Activated CD4-positive, alpha-beta T cell treated with anti-CD3 and anti-CD28 coated beads, Interleukin-2, amount 10 ng/mL, durations not matched to agents 7 days and 5 days (primary cell): Measurements from ENCODE around the gene FER1L5. TPM values are rescaled to one million over a fixed set of nuclear protein-coding genes. Genes with fewer than 3 reads are reported as not detected.

Experiments used
- CTCF ChIA-PET: fragments of 350-600 bp; sonication (Branson Sonifier 250); formaldehyde crosslinking; loops from one replicate; lab custom pipeline; 2021; ENCODE audit warnings: antibody characterized with exemption; lab: Charles Lee
- POLR2A ChIA-PET: fragments of 350-600 bp; sonication (Branson Sonifier 250); formaldehyde crosslinking; loops from one replicate; lab custom pipeline; 2021; ENCODE audit warnings: antibody characterized with exemption; lab: Charles Lee
- DNase-seq: peaks from one replicate; pipeline ENCODE4 v3.0.0-alpha.2; 2020
- H3K27ac Mint-ChIP-seq: one replicate; pipeline ENCODE4 v1.8.0; 2021; ENCODE audit warnings: mild to moderate bottlenecking, moderate library complexity, mixed read lengths
- H3K27me3 Mint-ChIP-seq: one replicate; pipeline ENCODE4 v1.8.0; 2021; ENCODE audit warnings: mixed read lengths
- H3K36me3 Mint-ChIP-seq: one replicate; pipeline ENCODE4 v1.8.0; 2021; ENCODE audit warnings: low read depth, mixed read lengths
- H3K4me1 Mint-ChIP-seq: one replicate; pipeline ENCODE4 v1.8.0; 2021; ENCODE audit warnings: mixed read lengths
- H3K4me3 Mint-ChIP-seq: one replicate; pipeline ENCODE4 v1.8.0; 2021; ENCODE audit warnings: mild to moderate bottlenecking, moderate library complexity, mixed read lengths
- H3K9me3 Mint-ChIP-seq: one replicate; pipeline ENCODE4 v1.8.0; 2021; ENCODE audit warnings: mixed read lengths
- total RNA-seq, 2 experiments: library from RNA; stranded (reverse); gene quantifications; one replicate each; pipeline ENCODE4 v1.2.3, GENCODE V29; 2021

FER1L5 gene
- total RNA-seq, 2 experiments from 2014 or later, result not detected

DNA sequence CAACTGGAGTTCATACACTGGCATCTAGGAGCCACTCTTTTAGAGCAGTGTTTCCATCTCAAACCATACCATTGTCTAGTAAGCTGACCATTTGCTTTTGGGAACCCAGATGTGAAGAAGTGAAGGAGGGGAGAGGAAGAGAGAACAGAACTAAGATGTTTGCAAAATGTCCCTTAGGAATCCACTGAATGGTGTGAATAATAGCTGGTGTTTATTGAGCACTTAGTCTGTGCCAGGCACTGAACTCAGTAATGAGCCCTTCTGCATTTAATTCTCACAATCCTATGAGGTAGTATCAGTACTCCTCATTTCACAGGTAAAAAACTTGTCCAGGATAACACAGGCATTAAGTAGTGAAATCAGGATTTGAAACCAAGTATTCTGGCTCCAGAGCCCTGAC, 73.8 kb downstream of the FER1L5 start:
- Mint-ChIP-seq H3K4me3 (no peak overlapping the region), H3K9me3 (no peaks in the 10 kb centered on the region), H3K27me3 (no peaks in the 10 kb centered on the region), H3K36me3 (peaks cover 4% of the 10 kb centered on the region), H3K27ac (no peak overlapping the region), H3K4me1 (no peaks in the 10 kb centered on the region)
- DNase-seq, result no peak
- ChIA-PET POLR2A (no interaction called here), CTCF (interaction anchor here (1.3 kb wide), 1 partner anchor 22 kb away, joined by 3 read pairs; no protein-coding TSS in a partner anchor)

DNA sequence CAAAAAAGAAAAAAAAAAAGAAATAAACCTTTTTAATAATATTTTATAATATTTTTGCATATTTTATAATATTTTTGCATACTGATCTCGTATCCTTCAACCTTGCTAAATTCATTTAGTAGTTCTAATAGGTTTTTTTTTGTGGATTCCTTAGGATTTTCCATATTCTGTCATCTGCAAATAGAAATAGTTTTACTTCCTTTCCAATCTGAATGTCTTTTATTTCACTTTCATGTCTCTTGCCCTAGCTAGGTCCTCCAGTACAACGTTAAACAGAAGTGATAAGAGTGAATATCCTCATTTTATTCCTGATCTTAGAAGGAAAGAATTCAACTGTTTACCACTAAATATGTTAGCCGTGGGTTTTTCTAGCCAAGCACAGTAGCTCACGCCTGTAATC, 83.6 kb downstream of the FER1L5 start:
- Mint-ChIP-seq H3K36me3 (peaks cover 17% of the 10 kb centered on the region), H3K4me3 (no peak overlapping the region), H3K27ac (no peak overlapping the region), H3K4me1 (no peaks in the 10 kb centered on the region), H3K9me3 (no peaks in the 10 kb centered on the region), H3K27me3 (no peaks in the 10 kb centered on the region)
- ChIA-PET POLR2A (no interaction called here), CTCF (interaction anchor here (0.6 kb wide), 1 partner anchor 232 kb away, joined by 4 read pairs; no protein-coding TSS in a partner anchor)
- DNase-seq, result no peak

DNA sequence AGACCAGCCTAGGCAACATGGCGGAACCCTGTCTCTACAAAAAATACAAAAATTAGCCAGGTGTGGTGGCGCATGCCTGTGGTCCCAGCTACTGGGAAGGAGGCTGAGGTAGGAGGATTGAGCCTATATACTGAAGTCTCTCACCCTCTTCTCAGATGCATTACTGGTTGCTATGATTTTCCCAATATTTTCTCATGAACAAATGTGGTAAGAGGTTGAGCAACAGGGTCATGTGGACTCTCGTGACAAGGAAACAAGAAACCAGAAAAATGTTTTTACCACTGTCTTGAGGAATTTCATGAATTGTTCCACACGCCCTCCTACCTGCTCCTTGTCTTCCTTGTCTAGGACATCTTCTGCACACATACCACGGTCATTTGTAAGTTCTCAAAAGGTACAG, 84.9 kb downstream of the FER1L5 start:
- DNase-seq, result no peak
- Mint-ChIP-seq H3K4me1 (no peaks in the 10 kb centered on the region), H3K36me3 (peaks cover 18% of the 10 kb centered on the region), H3K27ac (no peak overlapping the region), H3K9me3 (no peaks in the 10 kb centered on the region), H3K4me3 (no peak overlapping the region), H3K27me3 (no peaks in the 10 kb centered on the region)
- ChIA-PET CTCF (no interaction called here), POLR2A (no interaction called here)

- no peak for DNase-seq
- H3K4me3 Mint-ChIP-seq, result no peak overlapping the region
- CTCF ChIA-PET, result interaction anchor here (0.6 kb wide), 1 partner anchor 86 kb away, joined by 3 read pairs; the partner anchor contains the start of gene CNNM3
- H3K36me3 Mint-ChIP-seq, result peaks cover 28% of the 10 kb centered on the region
- H3K27ac Mint-ChIP-seq, result no peak overlapping the region
- H3K9me3 Mint-ChIP-seq, result no peaks in the 10 kb centered on the region
- no peaks in the 10 kb centered on the region for H3K4me1 Mint-ChIP-seq
- POLR2A ChIA-PET, result no interaction called here
- H3K27me3 Mint-ChIP-seq, result no peaks in the 10 kb centered on the region
These were observed 87.2 kb downstream of the FER1L5 start for GRCh38 chr2:96729748-96730147.

DNA sequence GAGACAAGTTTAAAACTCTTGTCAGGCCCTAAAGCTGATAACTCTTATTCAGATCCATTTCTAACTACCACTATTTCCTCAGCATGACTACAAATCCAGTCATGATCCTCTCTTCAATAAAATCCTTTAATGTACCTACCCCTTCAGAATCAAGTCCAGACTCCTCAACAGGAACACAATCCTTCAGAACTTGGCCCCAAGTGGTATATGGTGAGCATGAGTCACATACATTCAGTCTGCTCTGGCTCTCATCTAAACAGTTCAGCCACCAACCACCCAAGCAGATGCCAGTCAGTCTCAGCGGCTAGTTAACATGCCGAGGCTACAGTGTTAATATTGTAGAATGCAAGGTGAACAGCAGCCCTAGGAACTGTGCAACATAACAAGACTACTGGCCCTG, 87.6 kb downstream of the FER1L5 start:
- Mint-ChIP-seq H3K4me3 (no peak overlapping the region), H3K4me1 (no peaks in the 10 kb centered on the region), H3K27me3 (no peaks in the 10 kb centered on the region), H3K9me3 (no peaks in the 10 kb centered on the region), H3K27ac (no peak overlapping the region), H3K36me3 (peaks cover 31% of the 10 kb centered on the region)
- CTCF ChIA-PET, result interaction anchor here (0.6 to 0.7 kb wide), 2 partner anchors 86 to 327 kb away, joined by 3 read pairs; partner anchors contain the start of gene CNNM3
- POLR2A ChIA-PET, result no interaction called here
- DNase-seq, result no peak

DNA sequence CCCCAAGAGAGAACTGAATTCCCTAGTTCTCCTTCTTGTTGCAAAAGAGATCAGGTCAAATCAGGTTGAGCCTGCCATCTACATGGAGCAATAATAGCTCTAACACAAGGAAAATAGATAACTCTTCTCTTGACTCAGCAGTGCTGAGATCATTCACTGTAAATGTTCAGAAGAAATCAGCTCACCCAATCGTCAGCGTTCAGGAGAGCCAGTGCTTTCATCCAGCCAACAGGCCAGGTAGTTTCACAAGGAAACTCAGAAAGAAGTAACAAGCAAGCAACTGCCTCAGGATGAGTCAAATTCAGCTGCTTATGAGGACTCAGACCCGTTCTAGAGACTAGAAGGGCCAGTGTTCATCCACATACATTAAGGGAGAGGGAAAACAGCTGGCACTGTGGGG, 91.4 kb downstream of the FER1L5 start:
- peaks cover 17% of the 10 kb centered on the region for H3K4me1 Mint-ChIP-seq
- H3K36me3 Mint-ChIP-seq, result peaks cover 26% of the 10 kb centered on the region
- no peak for DNase-seq
- no peaks in the 10 kb centered on the region for H3K9me3 Mint-ChIP-seq
- H3K27me3 Mint-ChIP-seq, result no peaks in the 10 kb centered on the region
- H3K4me3 Mint-ChIP-seq, result no peak overlapping the region
- H3K27ac Mint-ChIP-seq, result no peak overlapping the region
- CTCF ChIA-PET, result interaction anchor here (1.0 kb wide), 1 partner anchor 58 kb away, joined by 5 read pairs; no protein-coding TSS in a partner anchor
- POLR2A ChIA-PET, result no interaction called here

- CTCF ChIA-PET, result interaction anchor here (1.6 kb wide), 1 partner anchor 13 kb away, joined by 4 read pairs; no protein-coding TSS in a partner anchor
- Mint-ChIP-seq H3K27me3 (no peaks in the 10 kb centered on the region), H3K4me3 (no peak overlapping the region), H3K27ac (no peak overlapping the region), H3K36me3 (peaks cover 27% of the 10 kb centered on the region), H3K9me3 (no peaks in the 10 kb centered on the region), H3K4me1 (peaks cover 28% of the 10 kb centered on the region)
- DNase-seq, result no peak
- POLR2A ChIA-PET, result no interaction called here
These were observed 92.5 kb downstream of the FER1L5 start for GRCh38 chr2:96734880-96735583.

GRCh38 chr2:96737251-96737650, 94.7 kb downstream of the FER1L5 start:
- POLR2A ChIA-PET, result no interaction called here
- no peak overlapping the region for H3K4me3 Mint-ChIP-seq

GRCh38 chr2:96737831-96738230, 95.3 kb downstream of the FER1L5 start:
- Mint-ChIP-seq H3K27ac (peak overlapping the region; percentile 36), H3K4me3 (peak overlapping the region; percentile 32), H3K4me1 (peaks cover 41% of the 10 kb centered on the region), H3K9me3 (no peaks in the 10 kb centered on the region), H3K27me3 (no peaks in the 10 kb centered on the region), H3K36me3 (peaks cover 19% of the 10 kb centered on the region)
- POLR2A ChIA-PET, result no interaction called here
- no peak for DNase-seq
- CTCF ChIA-PET, result interaction anchor here (0.9 to 2.8 kb wide), 4 partner anchors 22 to 99 kb away, joined by 3 to 15 read pairs (median 3); partner anchors contain the start of genes CNNM4 and KANSL3

More at GRCh38 chr2:96737251-96737650, 94.7 kb downstream of the FER1L5 start:
- Mint-ChIP-seq H3K27ac (no peak overlapping the region), H3K9me3 (no peaks in the 10 kb centered on the region), H3K4me1 (peaks cover 38% of the 10 kb centered on the region), H3K27me3 (no peaks in the 10 kb centered on the region), H3K36me3 (peaks cover 19% of the 10 kb centered on the region)
- CTCF ChIA-PET, result interaction anchor here (2.8 kb wide), 1 partner anchor 24 kb away, joined by 15 read pairs; the partner anchor contains the start of gene CNNM4
- no peak for DNase-seq

DNA sequence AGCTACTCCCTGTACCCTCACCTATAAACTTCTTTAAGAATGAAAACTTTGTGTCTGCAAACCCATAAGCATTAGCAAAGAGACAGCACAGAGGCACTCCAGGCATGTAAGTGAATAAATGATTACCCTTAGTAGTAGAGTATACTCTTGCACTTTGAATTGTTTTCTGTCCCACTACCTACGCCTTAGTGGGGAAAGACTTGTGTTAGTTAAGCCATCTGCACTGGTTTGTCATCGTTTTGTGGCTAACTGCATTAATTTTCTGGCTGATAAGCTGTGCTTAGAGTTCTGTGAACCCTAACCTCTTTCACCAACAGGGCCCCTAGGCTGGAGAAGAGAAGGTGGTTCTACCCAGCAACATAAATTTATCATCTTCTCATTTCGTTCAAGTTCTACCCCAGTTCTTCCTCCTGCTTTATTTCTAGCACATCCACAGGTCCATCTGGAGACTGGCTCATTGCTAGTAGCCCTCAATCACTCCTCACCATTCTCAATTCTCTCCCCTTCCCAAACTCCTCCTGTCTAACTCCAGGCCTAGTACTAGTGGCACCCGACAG, 96.6 kb downstream of the FER1L5 start:
- no peak for DNase-seq
- Mint-ChIP-seq H3K4me1 (peaks cover 43% of the 10 kb centered on the region), H3K9me3 (no peaks in the 10 kb centered on the region), H3K36me3 (peaks cover 12% of the 10 kb centered on the region), H3K4me3 (peak overlapping the region; percentile 94), H3K27me3 (no peaks in the 10 kb centered on the region), H3K27ac (peak overlapping the region; percentile 89)
- CTCF ChIA-PET, result no interaction called here
- POLR2A ChIA-PET, result no interaction called here

DNA sequence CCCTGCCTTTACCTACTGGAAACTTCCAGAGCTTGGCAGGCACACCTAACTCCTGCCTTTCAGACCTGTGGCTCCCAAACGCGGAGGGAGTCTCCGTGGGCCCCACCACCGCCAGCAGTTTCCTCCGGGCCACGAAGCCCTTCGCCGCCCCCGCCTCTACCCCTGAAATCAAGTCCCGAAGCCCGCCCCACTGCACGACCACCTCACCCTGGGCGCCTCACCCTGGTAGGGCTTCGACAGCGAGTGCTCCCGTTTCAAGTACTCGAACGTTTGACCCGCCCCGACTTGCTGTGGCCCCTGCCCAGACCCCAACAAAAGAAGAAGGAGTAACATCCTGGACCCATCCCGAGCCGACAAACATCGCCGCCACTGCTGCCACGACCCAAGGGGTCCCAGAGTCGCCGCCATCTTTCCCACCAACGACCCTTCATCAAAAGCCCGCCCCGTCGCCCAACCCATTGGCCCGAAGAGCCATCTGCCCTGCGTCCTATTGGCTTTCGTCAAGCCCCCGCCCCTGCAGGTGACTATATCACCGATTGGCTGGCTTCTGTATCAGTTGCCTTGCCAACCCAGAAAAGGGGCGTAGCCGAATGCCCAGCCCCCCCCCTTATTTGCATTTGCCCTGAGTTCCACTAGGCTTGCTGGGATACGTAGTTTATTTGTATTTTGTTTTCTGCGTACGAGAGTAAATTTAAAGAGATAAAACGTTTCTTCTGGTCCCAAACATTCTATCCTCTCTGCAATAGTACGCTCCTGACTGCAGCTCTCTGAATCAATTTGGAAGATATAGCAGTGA, 97.3 kb downstream of the FER1L5 start, which contains the start of gene LMAN2L:
TSS of gene LMAN2L (minus strand) at position 432 of the 796 bp plus-strand sequence. CDS start at position 408, 24 bp downstream.
- peaks cover 9% of the 10 kb centered on the region for H3K36me3 Mint-ChIP-seq
- peaks cover 2% of the 10 kb centered on the region for H3K27me3 Mint-ChIP-seq
- peaks cover 43% of the 10 kb centered on the region for H3K4me1 Mint-ChIP-seq
- H3K4me3 Mint-ChIP-seq, result peak within 1 kb of the TSS; percentile 94
- H3K9me3 Mint-ChIP-seq, result no peaks in the 10 kb centered on the region
- ChIA-PET CTCF (interaction anchor here (7.3 kb wide), 1 partner anchor 21 kb away, joined by 28 read pairs; the partner anchor contains the start of gene CNNM4), POLR2A (no interaction called here)
- peak within 1 kb of the TSS; percentile 89 for H3K27ac Mint-ChIP-seq
- peak; percentile 99 for DNase-seq

DNA sequence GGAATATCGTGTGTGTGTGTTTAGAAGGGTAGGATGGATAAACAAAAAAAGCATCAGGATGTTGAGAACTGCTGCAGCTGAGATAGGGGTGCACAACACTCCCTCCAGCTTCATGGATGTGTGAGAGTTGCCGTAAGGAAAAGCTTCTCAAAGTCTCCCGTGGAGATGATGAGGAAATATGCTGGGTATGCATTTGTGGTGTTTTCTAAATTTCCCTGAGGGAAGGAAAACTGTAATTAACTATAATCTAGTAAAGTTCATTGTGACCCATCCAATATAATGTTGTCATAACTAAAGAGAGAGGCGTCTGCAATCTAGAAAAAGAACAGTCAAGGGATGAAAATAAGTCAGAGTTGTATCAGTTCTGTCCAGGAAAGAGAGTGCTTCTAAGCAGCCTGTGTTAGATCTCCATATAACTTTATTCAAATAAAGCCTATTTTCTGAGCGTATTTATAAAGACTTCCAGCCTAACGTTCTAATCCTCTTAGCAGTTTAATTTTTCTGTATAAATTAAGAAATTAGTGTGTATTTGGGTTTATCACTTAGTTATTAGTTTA, 104.6 kb downstream of the FER1L5 start:
- DNase-seq, result no peak
- ChIA-PET POLR2A (no interaction called here), CTCF (interaction anchor here (7.3 kb wide), 1 partner anchor 13 kb away, joined by 28 read pairs; the partner anchor contains the start of gene CNNM4)
- Mint-ChIP-seq H3K27me3 (peaks cover 4% of the 10 kb centered on the region), H3K4me3 (no peak overlapping the region), H3K36me3 (no peaks in the 10 kb centered on the region), H3K4me1 (peaks cover 5% of the 10 kb centered on the region), H3K27ac (no peak overlapping the region), H3K9me3 (no peaks in the 10 kb centered on the region)
